Skeletal muscle satellite cell (primary cell): ENCODE measurements around the gene TMEM220.

ENCODE experiments used
- H3K27me3 ChIP-seq: 2 replicates; pipeline ENCODE4 v1.7.0; 2013; ENCODE audit warnings: low read length; ENCODE audit not compliant: control insufficient read depth, insufficient read depth
- H3K36me3 ChIP-seq: 2 replicates; pipeline ENCODE4 v1.7.0; 2013; ENCODE audit warnings: mild to moderate bottlenecking, control low read depth, low read length; ENCODE audit not compliant: insufficient read depth
- H3K4me1 ChIP-seq: 2 replicates; pipeline ENCODE4 v1.7.0; 2013; ENCODE audit warnings: low read length; ENCODE audit not compliant: control insufficient read depth, insufficient read depth
- H3K4me2 ChIP-seq: 2 replicates; pipeline ENCODE4 v1.7.0; 2013; ENCODE audit warnings: mild to moderate bottlenecking, low read length
- H3K4me3 ChIP-seq: 2 replicates; pipeline ENCODE4 v1.7.0; 2013; ENCODE audit warnings: low read length
- H3K9ac ChIP-seq: 2 replicates; pipeline ENCODE4 v1.7.0; 2013; ENCODE audit warnings: mild to moderate bottlenecking, low read depth, low read length, moderate library complexity
- H3K9me3 ChIP-seq: replicated peaks from 2 replicates; pipeline ENCODE4 v1.7.0; 2013; ENCODE audit warnings: mild to moderate bottlenecking, control low read depth, low read length

Gene TMEM220

DNA sequence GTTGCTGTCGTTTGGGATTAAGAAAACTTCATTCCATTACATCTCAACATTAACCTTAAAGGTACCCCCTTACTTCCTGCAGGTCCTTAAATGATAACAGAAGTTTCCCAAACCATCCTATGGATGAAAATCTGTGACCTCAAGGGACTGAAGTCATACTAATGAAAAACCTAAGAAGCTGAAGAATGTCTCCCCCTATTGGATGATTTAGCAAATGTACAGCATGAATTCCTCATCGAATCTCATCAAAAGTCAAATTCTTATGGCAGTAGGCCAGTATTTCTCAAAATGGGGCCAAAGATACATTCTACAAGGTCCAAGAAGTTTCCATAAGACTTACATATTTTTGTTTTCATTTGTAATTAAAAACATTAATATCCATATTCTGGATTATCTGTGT, 46.0 kb downstream of the TMEM220 start:
- peaks cover 9% of the 10 kb centered on the region for H3K4me1 ChIP-seq
- no peak overlapping the region for H3K9ac ChIP-seq
- H3K4me3 ChIP-seq = no peak overlapping the region
- no peaks in the 10 kb centered on the region for H3K9me3 ChIP-seq
- peaks cover 67% of the 10 kb centered on the region for H3K36me3 ChIP-seq
- no peaks in the 10 kb centered on the region for H3K27me3 ChIP-seq
- H3K4me2 ChIP-seq = no peak overlapping the region

DNA sequence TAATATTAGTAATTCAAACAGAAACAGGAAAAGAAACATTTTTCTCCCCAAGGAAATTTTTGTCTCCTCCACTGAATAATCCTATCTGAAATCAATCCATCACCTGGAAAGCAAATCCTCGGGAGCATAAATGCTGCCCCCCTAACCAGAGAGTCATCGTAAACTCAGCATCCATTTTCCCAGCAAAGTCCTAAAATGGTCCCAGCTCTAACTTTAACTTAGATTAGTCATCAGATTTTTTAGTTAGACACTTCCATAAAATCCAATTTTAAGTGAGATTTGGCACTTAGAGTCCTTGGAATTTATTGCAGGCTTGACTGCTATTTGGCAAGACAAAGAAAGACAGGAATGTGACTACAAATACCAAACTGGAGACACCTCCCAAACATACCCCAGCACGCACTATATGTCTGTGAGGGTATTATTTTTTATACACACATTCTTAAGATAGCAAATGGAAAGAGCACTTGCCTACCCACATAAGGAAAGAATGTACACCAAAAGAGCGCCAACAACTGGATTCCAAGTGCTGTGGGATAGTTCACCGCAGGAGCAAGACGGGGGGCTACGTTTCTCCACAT, 47.9 kb downstream of the TMEM220 start:
- H3K36me3 ChIP-seq = peaks cover 70% of the 10 kb centered on the region
- H3K4me1 ChIP-seq = peaks cover 9% of the 10 kb centered on the region
- H3K4me2 ChIP-seq = peak overlapping the region; percentile 32
- H3K27me3 ChIP-seq = no peaks in the 10 kb centered on the region
- H3K4me3 ChIP-seq = no peak overlapping the region
- peak overlapping the region; percentile 10 for H3K9ac ChIP-seq
- H3K9me3 ChIP-seq = no peaks in the 10 kb centered on the region

DNA sequence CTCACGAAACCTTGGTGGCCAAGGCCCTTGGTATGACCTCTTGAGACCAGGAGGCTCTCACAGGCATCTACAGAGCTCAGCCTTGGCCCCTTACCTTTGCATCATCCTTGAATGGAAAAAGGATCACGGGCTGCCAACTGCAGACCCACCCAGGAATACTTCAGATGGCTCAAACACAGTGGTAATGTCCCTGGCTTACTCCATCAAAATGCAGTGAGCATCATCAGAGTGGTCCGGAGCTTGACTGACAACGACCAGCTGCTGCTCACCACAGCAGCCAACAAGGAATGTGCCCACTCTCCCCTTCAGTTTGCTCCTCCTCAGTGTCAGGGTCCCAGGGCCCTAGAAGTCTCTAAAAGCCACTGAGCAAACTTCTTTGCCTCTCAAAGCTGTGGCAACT, 55.1 kb downstream of the TMEM220 start:
- Histone ChIP-seq H3K9ac (no peak overlapping the region), H3K4me3 (no peak overlapping the region), H3K4me2 (no peak overlapping the region), H3K9me3 (no peaks in the 10 kb centered on the region), H3K4me1 (no peaks in the 10 kb centered on the region), H3K36me3 (peaks cover 35% of the 10 kb centered on the region), H3K27me3 (no peaks in the 10 kb centered on the region)

DNA sequence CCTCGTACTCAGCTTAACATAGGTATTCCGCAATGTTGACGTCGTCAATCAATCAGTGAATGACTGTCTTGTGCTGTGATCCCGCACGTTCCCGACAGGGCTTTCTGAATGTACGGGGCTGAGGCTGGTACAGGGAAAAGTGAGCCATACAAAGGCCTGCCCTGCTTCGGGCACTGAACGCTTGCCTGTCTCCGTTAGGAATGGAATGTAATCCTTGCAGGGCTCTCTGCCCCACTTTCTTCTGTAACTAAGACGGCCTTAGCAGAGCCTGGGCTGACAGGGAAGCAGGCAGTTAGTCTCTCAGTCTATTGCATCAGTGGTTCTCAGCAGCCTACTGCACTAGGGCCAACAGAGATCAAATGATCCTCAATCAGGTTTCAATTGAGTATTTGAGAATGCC, 56.5 kb downstream of the TMEM220 start:
- H3K4me2 ChIP-seq = no peak overlapping the region
- no peak overlapping the region for H3K4me3 ChIP-seq
- H3K9ac ChIP-seq = no peak overlapping the region
- peaks cover 25% of the 10 kb centered on the region for H3K36me3 ChIP-seq
- H3K27me3 ChIP-seq = no peaks in the 10 kb centered on the region
- H3K4me1 ChIP-seq = no peaks in the 10 kb centered on the region
- H3K9me3 ChIP-seq = no peaks in the 10 kb centered on the region

DNA sequence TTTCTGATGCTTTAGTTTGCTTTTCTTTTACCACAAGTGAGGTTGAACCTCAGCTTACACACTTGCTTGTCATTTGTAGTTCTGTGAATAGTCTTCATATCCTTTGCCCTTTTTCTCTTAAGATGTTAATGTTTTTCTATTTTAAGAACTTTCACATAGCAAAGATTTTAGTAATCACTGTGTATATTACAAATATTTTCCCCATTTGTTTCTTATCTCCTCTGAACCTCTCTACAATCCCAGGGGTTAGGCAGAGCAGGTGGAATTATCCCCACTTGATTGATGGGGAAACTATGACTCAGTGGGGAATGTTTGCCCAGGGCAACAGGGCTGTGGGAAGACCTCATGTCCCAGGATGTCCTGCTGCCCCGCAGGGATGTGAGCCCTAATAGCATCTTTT, 61.0 kb downstream of the TMEM220 start:
- Histone ChIP-seq H3K9me3 (no peaks in the 10 kb centered on the region), H3K36me3 (no peaks in the 10 kb centered on the region), H3K27me3 (no peaks in the 10 kb centered on the region)

DNA sequence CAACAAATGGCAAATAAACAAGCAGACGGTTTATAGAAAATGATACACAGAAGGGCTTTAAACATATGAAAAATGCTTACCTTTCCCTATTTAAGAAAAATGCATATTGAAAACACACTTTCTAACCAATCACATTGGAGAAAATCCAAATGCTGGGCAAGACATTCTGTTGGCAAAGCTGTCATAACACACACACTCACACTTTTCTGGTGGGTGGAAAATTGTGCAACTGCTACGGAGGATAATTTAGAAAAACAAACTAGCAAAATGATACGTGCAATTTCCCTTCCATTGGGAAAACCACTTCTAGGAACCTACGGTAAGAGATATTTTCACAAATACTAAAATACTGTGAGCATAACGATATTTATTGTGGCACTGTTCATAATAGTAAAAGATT, 62.9 kb downstream of the TMEM220 start:
- Histone ChIP-seq H3K9me3 (no peaks in the 10 kb centered on the region), H3K4me1 (peaks cover 5% of the 10 kb centered on the region), H3K9ac (no peak overlapping the region), H3K27me3 (no peaks in the 10 kb centered on the region), H3K36me3 (no peaks in the 10 kb centered on the region), H3K4me2 (no peak overlapping the region), H3K4me3 (no peak overlapping the region)

More for the DNA sequence above, 61.0 kb downstream of the TMEM220 start:
- no peak overlapping the region for H3K4me3 ChIP-seq
- no peak overlapping the region for H3K4me2 ChIP-seq
- no peak overlapping the region for H3K9ac ChIP-seq
- peaks cover 5% of the 10 kb centered on the region for H3K4me1 ChIP-seq

DNA sequence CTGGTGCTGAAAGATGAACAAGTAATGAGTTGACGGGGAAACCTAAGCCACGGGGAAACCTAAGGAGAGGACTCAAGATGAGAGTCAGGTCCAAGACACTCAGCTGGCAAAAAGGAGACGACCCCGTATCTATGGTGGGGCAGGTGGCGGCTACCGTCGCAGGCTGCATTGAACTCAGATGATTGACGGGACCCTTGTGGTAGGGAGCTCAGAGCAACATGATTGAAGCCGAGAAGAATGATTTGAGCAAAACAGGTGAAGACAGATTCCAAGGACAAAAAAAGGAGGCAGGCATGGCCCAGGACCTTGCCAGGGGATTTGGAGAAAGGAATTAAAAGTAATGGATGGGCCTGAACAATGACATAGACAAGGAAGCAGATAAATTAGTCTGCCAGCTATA, 65.3 kb downstream of the TMEM220 start:
- H3K9me3 ChIP-seq = no peaks in the 10 kb centered on the region
- H3K4me3 ChIP-seq = no peak overlapping the region
- H3K27me3 ChIP-seq = no peaks in the 10 kb centered on the region
- H3K4me1 ChIP-seq = peaks cover 10% of the 10 kb centered on the region
- H3K4me2 ChIP-seq = no peak overlapping the region
- H3K9ac ChIP-seq = no peak overlapping the region
- H3K36me3 ChIP-seq = no peaks in the 10 kb centered on the region
